Heart left ventricle (tissue), 13 donors: Measurements from ENCODE around the gene UQCC3.

ENCODE experiments used
- CTCF ChIP-seq, 12 donors: fragments of 200-600 bp; sonication (generic) in 4 of 12; IDR thresholded peaks; one replicate each; pipeline versions ENCODE4 v1.5.0 to v1.8.0; 2018 to 2022; ENCODE audit warnings: antibody characterized with exemption in 12 of 12, mild to moderate bottlenecking in 5 of 12
- POLR2A ChIP-seq, 2 donors: fragments of 450-650 bp; IDR thresholded peaks; one replicate each; pipeline ENCODE4 v1.6.1; 2017; ENCODE audit warnings: antibody characterized with exemption in 2 of 2, mild to moderate bottlenecking in 2 of 2, moderate library complexity in 2 of 2
- donor health status: ischemic (EF 13 %, LVEDD 7.1; RV severe dilation, severe dysfunction).
- donor health status: DM: no; HTN: yes; CAD: no.
- donor health status: DM: no; HTN: no; CAD: no.
- donor health status: ischemic (EF 25% LVEDD 6.9; RV normal size, moderate dysfunction).
- donor health status: ischemic (EF 25% LVEDD 5.7; RV mildly dilated, moderate dysfunction).
- donor health status: ischemic (EF 35%, LVEDD 5.7; RV mildly dilated, moderate dysfunction).
- donor health status: nonischemic (EF 11% LVEDD 7.7; RV severe dilation, severe dysfunction).
- donor health status: DM: yes; HTN: yes; CAD: no.
- donor health status: PGD.
- donor health status: ischemic (EF 29% LVEDD 5.4; RV normal size, mild dysfunction).
- donor health status: nonischemic (EF 23%, LVEDD 6.1; RV moderate dilation, normal function).

DNA sequence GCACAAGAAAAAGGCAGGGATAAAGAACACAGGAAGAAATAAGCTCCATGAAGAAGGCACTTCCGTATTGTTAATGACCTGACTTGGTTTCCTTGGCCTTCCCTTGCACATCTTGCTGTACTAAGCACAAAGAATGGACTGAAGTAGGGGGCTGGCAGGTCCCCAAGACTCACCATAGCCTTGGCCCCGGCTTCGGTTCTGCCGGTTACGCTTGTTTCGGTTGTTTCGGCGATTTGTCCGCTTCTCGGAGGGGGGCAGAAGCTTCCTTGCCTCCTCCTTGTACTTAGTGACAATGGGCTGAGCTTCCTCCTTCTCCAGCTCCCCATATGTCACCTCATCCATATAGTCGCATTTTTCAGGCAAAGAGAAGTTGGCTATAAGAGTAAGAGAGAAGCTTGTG lies 45.3 kb downstream of the UQCC3 start:
- TF ChIP-seq CTCF (IDR thresholded peaks at IDR 0.05) (no peak), POLR2A (IDR thresholded peaks at IDR 0.05) (no peak)
